Measurements from ENCODE around the gene KCNJ8. TPM values are rescaled to one million over a fixed set of nuclear protein-coding genes. Genes with fewer than 3 reads are reported as not detected.
A peak's percentile ranks its signal among the peaks of the same experiment; 100 is the strongest.
"Not testable (repeated sequence)": the region's sequence is repeated elsewhere in the genome, so short reads cannot be mapped to it uniquely, and the experiment has no call there.

KCNJ8 gene
- total RNA-seq (2014; rRNA removed; shearing (Covaris generic); ENCODE audit: low replicate concordance), result not detected in 2 replicates

GRCh38 chr12:21774358-21775132 is at the start of gene KCNJ8:
Gene KCNJ8 (minus strand): TSS chr12:21774706. CDS start chr12:21773616, 1,090 bp downstream.
- DNase-seq, result peak; percentile 71
- Histone ChIP-seq H3K9me3 (no peaks in the 10 kb centered on the region), H3K4me3 (peak within 1 kb of the TSS; percentile 49), H3K36me3 (no peaks in the 10 kb centered on the region), H3K27me3 (peaks cover 2% of the 10 kb centered on the region; the same call in 1 of the 2 replicates)

DNA sequence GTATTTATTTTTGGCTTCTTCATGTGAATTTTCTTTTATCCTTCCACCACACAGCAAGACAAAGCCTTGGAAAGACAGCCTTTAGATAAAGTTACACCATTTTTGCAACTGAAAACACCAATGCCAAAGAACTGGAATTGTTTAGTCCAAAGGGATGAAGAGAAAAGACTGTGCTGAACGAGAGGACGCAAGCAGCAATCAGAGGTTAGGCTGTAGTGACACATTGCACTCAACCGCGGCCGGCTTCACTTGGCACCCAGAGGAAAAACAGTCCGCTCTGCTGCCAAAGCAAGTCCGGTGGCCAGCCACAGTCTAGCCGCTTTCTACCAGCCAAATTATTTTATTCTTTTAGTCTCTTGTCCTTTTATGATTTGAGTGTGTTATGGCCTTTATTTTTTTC is 49.1 kb upstream of the KCNJ8 start:
- Histone ChIP-seq H3K27me3 (peaks cover 3% of the 10 kb centered on the region), H3K9me3 (no peaks in the 10 kb centered on the region), H3K36me3 (no peaks in the 10 kb centered on the region), H3K4me3 (no peak overlapping the region)
- peak; percentile 48 for DNase-seq

DNA sequence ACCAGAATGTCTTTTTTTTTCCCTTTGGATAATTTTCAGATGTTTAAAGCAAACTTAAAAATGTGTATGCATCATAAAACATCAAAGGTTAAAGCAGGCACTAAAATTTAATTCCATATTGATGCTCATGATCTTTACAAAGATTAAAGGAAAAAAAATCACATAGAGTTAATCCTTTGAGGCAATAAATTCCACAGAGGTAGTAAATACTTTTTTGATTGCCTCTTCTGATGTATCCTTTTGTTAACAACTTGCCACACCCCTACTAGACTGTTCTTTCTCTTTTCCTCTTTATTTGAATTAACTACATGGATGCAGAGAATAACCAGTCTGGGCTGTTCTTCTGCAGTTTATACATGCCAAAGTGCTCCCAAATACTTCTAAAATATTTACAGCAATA is 45.2 kb upstream of the KCNJ8 start:
- no peak for DNase-seq
- no peaks in the 10 kb centered on the region for H3K36me3 ChIP-seq
- no peaks in the 10 kb centered on the region for H3K9me3 ChIP-seq
- H3K27me3 ChIP-seq, result peaks cover 3% of the 10 kb centered on the region
- H3K4me3 ChIP-seq, result no peak overlapping the region

DNA sequence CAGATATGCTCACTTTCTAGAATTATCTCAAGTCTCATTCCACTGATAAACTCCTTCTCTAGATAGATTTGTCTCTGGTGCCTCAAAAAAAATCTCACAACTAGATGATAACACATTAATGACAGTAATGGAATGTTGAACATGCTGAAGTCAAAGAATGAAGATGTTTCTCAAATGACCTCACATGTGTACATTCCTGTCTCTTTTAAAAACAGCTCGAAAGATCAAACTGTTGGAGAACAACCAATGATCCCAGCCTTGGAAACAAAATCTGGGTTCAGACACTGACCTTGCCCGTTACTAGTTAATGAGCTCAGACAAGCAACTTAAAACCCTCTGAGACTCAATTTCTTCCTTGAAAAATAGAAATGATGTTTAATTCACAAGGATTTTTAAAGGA is 44.7 kb upstream of the KCNJ8 start:
- H3K27me3 ChIP-seq, result peaks cover 3% of the 10 kb centered on the region
- no peaks in the 10 kb centered on the region for H3K9me3 ChIP-seq
- DNase-seq, result no peak
- H3K4me3 ChIP-seq, result no peak overlapping the region
- H3K36me3 ChIP-seq, result no peaks in the 10 kb centered on the region

DNA sequence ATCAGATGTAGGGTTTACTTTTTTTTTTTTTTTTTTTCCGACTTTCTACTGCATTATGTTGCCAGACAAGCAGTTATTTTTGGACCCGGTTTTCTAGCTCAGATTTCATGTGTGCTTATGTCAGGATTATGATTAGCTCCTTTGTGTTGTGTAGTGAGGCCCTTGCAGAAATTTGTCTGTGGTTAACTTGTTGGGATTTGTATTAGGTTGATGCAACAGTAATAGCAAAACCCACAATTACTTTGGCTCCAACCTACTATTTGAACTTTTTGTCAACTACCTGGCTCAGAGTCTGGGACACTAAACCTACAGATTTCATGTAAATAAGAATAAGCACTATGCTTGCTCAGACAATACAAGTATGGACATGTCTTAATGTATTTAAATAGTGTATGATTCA is 44.1 kb upstream of the KCNJ8 start:
- no peaks in the 10 kb centered on the region for H3K9me3 ChIP-seq
- no peaks in the 10 kb centered on the region for H3K36me3 ChIP-seq
- no peak overlapping the region for H3K4me3 ChIP-seq
- no peak for DNase-seq
- peaks cover 3% of the 10 kb centered on the region for H3K27me3 ChIP-seq

DNA sequence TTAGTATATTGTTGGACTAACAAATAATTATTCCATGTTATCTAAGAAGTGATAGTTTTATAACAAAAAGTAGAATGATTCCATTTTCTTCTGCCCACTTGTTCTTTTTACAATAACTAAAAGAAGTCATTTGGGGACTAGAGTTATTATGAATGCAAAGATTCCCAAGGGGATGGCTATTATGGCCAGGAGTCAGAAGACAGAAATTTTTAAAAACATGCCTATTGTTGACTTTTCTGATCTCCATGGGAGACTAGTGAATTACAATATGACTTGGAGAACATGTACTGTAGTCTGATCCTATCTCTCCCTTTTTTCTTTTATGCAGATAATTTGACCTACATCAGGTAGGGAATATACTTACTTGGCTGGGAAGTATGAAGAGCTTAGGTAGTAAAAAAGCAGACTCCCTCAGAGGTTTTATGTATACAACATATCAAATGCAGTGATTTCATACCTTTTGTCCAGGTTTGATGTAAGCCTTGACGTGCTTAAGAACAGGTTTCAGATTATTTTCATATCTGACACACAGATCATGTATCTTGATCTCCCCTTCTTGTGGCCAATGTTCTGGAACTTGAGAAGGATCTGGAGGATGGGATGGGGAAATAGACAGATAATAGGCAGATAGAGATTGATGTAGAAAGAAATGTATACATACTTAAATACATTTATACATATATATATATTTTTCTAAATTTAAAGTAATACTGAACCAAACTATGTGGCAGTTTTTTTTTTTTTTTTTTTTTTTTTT is 41.0 kb upstream of the KCNJ8 start:
- Histone ChIP-seq H3K27me3 (no peaks in the 10 kb centered on the region; the same call in none of the 2 replicates), H3K36me3 (no peaks in the 10 kb centered on the region), H3K9me3 (no peaks in the 10 kb centered on the region), H3K4me3 (no peak overlapping the region)
- no peak for DNase-seq

GRCh38 chr12:21814814-21815213 is 40.3 kb upstream of the KCNJ8 start:
- DNase-seq, result no peak
- Histone ChIP-seq H3K4me3 (no peak overlapping the region), H3K36me3 (no peaks in the 10 kb centered on the region), H3K27me3 (no peaks in the 10 kb centered on the region; the same call in none of the 2 replicates), H3K9me3 (no peaks in the 10 kb centered on the region)

GRCh38 chr12:21814327-21814726 is 39.8 kb upstream of the KCNJ8 start:
- no peak for DNase-seq
- no peaks in the 10 kb centered on the region; the same call in 1 of the 2 replicates for H3K27me3 ChIP-seq

DNA sequence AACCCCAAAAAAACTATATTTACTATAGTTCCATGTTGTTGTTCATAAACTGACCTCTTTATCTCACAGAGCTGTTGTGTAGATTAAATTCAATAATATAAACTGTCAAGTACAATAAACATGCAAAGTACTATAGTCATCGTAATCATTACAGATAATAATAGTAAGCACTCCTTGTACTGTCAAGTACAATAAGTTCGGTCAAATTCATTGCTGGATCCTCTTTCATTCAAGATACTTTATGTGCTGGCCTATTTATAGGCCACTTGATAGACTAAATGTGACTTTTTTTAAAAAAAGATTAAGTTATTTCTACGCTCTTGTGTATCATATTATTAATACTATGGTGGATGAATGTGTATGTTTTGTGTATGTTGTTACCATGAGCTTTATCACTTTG is 39.2 kb upstream of the KCNJ8 start:
- Histone ChIP-seq H3K4me3 (no peak overlapping the region), H3K9me3 (no peaks in the 10 kb centered on the region), H3K27me3 (no peaks in the 10 kb centered on the region; the same call in 1 of the 2 replicates), H3K36me3 (no peaks in the 10 kb centered on the region)
- no peak for DNase-seq

More at GRCh38 chr12:21814327-21814726, 39.8 kb upstream of the KCNJ8 start:
- Histone ChIP-seq H3K4me3 (no peak overlapping the region), H3K9me3 (no peaks in the 10 kb centered on the region), H3K36me3 (no peaks in the 10 kb centered on the region)

- Histone ChIP-seq H3K9me3 (no peaks in the 10 kb centered on the region), H3K36me3 (no peaks in the 10 kb centered on the region), H3K4me3 (no peak overlapping the region), H3K27me3 (no peaks in the 10 kb centered on the region)
- DNase-seq, result no peak
Measured at GRCh38 chr12:21813125-21813524, 38.6 kb upstream of the KCNJ8 start.

- DNase-seq, H3K27me3 ChIP-seq, H3K9me3 ChIP-seq, H3K4me3 ChIP-seq, H3K36me3 ChIP-seq: not testable (repeated sequence)
Measured at GRCh38 chr12:21812340-21812739, 37.8 kb upstream of the KCNJ8 start.

DNA sequence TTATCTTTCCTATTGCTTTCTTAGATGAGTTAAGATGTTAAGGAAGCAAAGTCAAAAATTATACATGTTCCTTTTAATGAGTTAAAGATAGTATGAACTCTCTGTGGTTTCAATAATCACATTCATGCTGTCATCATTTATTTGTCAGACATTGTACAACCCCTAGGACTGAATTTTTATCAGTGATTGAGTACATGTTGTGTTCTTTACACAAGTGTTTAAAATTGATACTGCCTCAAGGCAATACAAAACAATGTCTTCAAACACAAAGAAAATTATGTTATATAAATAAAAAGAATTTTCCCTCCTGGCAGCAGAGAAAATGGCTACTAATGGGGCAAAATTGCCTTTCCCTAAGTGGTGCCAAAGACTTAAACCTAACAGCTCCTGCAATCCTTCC is 34.6 kb upstream of the KCNJ8 start:
- DNase-seq, result no peak
- Histone ChIP-seq H3K36me3 (no peaks in the 10 kb centered on the region), H3K4me3 (no peak overlapping the region), H3K9me3 (no peaks in the 10 kb centered on the region), H3K27me3 (no peaks in the 10 kb centered on the region)

DNA sequence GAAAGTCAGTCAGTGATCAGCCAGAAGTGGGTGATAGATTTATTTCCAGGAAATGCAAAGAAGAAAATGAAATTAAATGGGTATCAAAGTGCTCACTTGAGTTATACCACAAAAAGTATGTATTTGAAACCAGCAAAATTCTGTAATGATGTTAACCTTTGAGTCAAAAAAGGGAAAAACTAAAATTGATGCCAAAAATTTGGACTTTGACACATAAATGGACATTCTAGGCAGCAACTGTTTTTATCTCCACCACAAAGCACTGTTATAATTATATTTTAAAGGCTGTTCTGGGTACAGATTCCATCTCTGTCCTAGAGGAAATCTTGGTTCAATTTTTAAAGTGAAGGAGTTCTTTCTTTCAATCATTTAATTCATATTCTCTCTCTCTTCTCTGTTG is 31.7 kb upstream of the KCNJ8 start:
- DNase-seq, result no peak
- Histone ChIP-seq H3K9me3 (no peaks in the 10 kb centered on the region), H3K27me3 (no peaks in the 10 kb centered on the region), H3K36me3 (no peaks in the 10 kb centered on the region), H3K4me3 (no peak overlapping the region)

GRCh38 chr12:21801522-21802288 is 27.2 kb upstream of the KCNJ8 start:
- no peaks in the 10 kb centered on the region for H3K27me3 ChIP-seq
- H3K9me3 ChIP-seq, result no peaks in the 10 kb centered on the region
- no peak for DNase-seq
- H3K4me3 ChIP-seq, result no peak overlapping the region
- H3K36me3 ChIP-seq, result no peaks in the 10 kb centered on the region

DNA sequence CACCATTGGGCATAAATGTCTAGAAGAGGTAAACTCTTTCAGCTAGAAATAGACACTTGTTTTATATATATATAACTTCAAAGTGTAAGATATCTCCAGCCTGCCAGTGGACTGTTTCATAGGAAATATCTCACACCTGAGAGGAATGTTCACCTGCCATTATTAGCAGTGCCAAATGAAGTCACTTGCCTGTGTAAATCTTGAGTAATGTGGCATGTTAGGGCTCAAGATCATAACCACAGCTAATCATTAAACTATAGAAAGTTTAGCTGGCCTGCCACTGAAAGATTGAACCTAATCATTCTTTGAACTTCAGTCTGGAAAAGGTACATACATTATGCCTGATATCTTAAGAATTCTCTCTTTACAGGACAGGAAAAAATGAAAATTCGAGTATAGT is 25.5 kb upstream of the KCNJ8 start:
- Histone ChIP-seq H3K36me3 (no peaks in the 10 kb centered on the region), H3K4me3 (no peak overlapping the region), H3K27me3 (no peaks in the 10 kb centered on the region), H3K9me3 (no peaks in the 10 kb centered on the region)
- DNase-seq, result no peak

DNA sequence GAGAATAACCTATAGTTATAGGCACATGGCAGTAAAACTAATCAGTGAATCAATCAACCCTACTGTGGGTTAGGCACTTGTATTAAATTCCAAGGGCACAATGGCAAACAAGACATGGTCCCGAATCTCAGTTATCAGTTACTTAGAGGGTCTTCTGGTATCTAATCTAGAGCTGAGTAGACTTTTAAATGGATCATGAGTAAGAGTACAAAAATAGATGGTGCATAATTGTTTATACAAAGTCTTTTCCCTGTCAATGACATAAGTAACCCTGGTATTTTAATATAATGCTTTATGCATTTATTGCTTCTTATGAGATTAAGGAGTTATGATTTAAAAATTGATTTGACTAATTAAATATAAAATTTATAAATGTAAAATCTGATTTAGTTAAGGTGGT is 23.0 kb upstream of the KCNJ8 start:
- no peaks in the 10 kb centered on the region for H3K27me3 ChIP-seq
- no peaks in the 10 kb centered on the region for H3K36me3 ChIP-seq
- DNase-seq, result no peak
- H3K9me3 ChIP-seq, result no peaks in the 10 kb centered on the region
- no peak overlapping the region for H3K4me3 ChIP-seq
